ENCODE measurements around the gene TREH.

DNA sequence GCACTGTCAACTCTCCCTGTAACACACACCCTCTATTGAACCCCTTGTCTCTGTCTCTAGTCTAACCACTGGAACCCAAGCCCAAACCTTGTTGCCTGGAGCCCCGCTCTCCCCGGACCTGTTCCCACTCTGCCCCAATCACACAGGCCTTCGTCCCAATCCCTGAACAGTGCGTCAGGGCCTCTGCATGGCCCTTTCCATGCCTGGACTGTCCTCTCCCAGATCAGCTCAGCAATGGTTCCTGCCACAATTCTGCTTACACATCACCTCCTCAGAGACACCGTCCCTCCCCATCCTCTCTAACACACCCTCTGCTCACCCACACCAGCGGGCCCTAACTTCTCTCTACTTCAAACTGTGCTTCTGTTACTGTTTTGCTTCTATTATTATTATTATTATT is 1.5 kb downstream of the TREH start:
- TF ChIP-seq, protein P1, sequence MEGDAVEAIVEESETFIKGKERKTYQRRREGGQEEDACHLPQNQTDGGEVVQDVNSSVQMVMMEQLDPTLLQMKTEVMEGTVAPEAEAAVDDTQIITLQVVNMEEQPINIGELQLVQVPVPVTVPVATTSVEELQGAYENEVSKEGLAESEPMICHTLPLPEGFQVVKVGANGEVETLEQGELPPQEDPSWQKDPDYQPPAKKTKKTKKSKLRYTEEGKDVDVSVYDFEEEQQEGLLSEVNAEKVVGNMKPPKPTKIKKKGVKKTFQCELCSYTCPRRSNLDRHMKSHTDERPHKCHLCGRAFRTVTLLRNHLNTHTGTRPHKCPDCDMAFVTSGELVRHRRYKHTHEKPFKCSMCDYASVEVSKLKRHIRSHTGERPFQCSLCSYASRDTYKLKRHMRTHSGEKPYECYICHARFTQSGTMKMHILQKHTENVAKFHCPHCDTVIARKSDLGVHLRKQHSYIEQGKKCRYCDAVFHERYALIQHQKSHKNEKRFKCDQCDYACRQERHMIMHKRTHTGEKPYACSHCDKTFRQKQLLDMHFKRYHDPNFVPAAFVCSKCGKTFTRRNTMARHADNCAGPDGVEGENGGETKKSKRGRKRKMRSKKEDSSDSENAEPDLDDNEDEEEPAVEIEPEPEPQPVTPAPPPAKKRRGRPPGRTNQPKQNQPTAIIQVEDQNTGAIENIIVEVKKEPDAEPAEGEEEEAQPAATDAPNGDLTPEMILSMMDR (IDR thresholded peaks at IDR 0.05): no peak
- TF ChIP-seq POLR2A (IDR thresholded peaks at IDR 0.05): no peak
